Calu3 (cell line): ENCODE data around the gene DNAJB1. TPM values are rescaled to one million over a fixed set of nuclear protein-coding genes. Genes with fewer than 3 reads are reported as not detected.

ENCODE experiments used
- BruUV-seq: library from RNA; stranded (reverse); fragments of 400-500 nt; replicated peaks from 2 replicates; lab custom pipeline; 2021; lab: Mats Ljungman, UMichigan
- CTCF ChIA-PET: fragments of 300-600 bp; sonication (Branson Sonifier 250); formaldehyde crosslinking; loops from one replicate; lab custom pipeline; 2022; ENCODE audit warnings: antibody characterized with exemption; lab: Charles Lee
- DNase-seq: peaks from one replicate; pipeline ENCODE4 v3.0.0; 2022
- H3K27ac Mint-ChIP-seq: one replicate; pipeline ENCODE4 v1.8.0; 2022; ENCODE audit warnings: mixed read lengths; ENCODE audit not compliant: unreplicated experiment
- H3K27me3 Mint-ChIP-seq: one replicate; pipeline ENCODE4 v1.8.0; 2022; ENCODE audit warnings: mixed read lengths; ENCODE audit not compliant: unreplicated experiment
- H3K36me3 Mint-ChIP-seq: one replicate; pipeline ENCODE4 v1.8.0; 2022; ENCODE audit warnings: mild to moderate bottlenecking, moderate library complexity, mixed read lengths; ENCODE audit not compliant: insufficient read depth, unreplicated experiment
- H3K4me1 Mint-ChIP-seq: one replicate; pipeline ENCODE4 v1.8.0; 2022; ENCODE audit warnings: mild to moderate bottlenecking, low read depth, mixed read lengths; ENCODE audit not compliant: unreplicated experiment
- H3K4me3 Mint-ChIP-seq: one replicate; pipeline ENCODE4 v1.8.0; 2022; ENCODE audit warnings: mild to moderate bottlenecking, low read depth, moderate library complexity, mixed read lengths; ENCODE audit not compliant: unreplicated experiment
- H3K9me3 Mint-ChIP-seq: one replicate; pipeline ENCODE4 v1.8.0; 2022; ENCODE audit warnings: low read depth, mixed read lengths; ENCODE audit not compliant: unreplicated experiment
- CTCF ChIP-seq: fragments of 200-600 bp; IDR thresholded peaks from one replicate; pipeline ENCODE4 v1.8.0; 2022; ENCODE audit warnings: antibody characterized with exemption; ENCODE audit not compliant: unreplicated experiment
- intact Hi-C: fragments of 100-400 bp; cut with micrococcal nuclease; formaldehyde crosslinking; loops from one replicate; pipeline ENCODE4 v1.10.0; 2022; ENCODE audit not compliant: unreplicated experiment
- total RNA-seq: library from RNA; stranded (reverse); gene quantifications from 2 replicates; pipeline ENCODE4 v1.2.3, GENCODE V29; 2022

The DNAJB1 gene
- total RNA-seq, 1 experiment from 2014 or later = 159 TPM

GRCh38 chr19:14496029-14496833, 22.0 kb downstream of the DNAJB1 start, which contains the start of gene GIPC1:
TSS of gene GIPC1 (minus strand) at chr19:14496127. CDS start at chr19:14482976, 13,151 bp downstream.
- no peaks in the 10 kb centered on the region for H3K27me3 Mint-ChIP-seq
- TF ChIP-seq CTCF = no peak
- H3K36me3 Mint-ChIP-seq = peaks cover 52% of the 10 kb centered on the region
- DNase-seq = peak; percentile 95
- peaks cover 19% of the 10 kb centered on the region for H3K4me1 Mint-ChIP-seq
- H3K9me3 Mint-ChIP-seq = no peaks in the 10 kb centered on the region
- intact Hi-C loops = no loop called here
- CTCF ChIA-PET = interaction anchor here (0.5 to 2.3 kb wide), 4 partner anchors 10 to 373 kb away, joined by 3 to 12 read pairs (median 4); no protein-coding TSS in a partner anchor
- H3K27ac Mint-ChIP-seq = peak within 1 kb of the TSS; percentile 89
- BruUV-seq = no TSS peak
- peak within 1 kb of the TSS; percentile 73 for H3K4me3 Mint-ChIP-seq

- Mint-ChIP-seq H3K4me3 (peak overlapping the region; percentile 73), H3K4me1 (peaks cover 19% of the 10 kb centered on the region), H3K27ac (peak overlapping the region; percentile 89), H3K27me3 (no peaks in the 10 kb centered on the region), H3K36me3 (peaks cover 58% of the 10 kb centered on the region), H3K9me3 (no peaks in the 10 kb centered on the region)
- no TSS peak for BruUV-seq
- TF ChIP-seq CTCF = no peak
- CTCF ChIA-PET = interaction anchor here (0.5 to 2.3 kb wide), 5 partner anchors 10 to 373 kb away, joined by 3 to 12 read pairs (median 3); no protein-coding TSS in a partner anchor
- intact Hi-C loops = no loop called here
- no peak for DNase-seq
Measured at GRCh38 chr19:14495672-14496028, 22.5 kb downstream of the DNAJB1 start.

GRCh38 chr19:14494910-14495671, 23.1 kb downstream of the DNAJB1 start:
- intact Hi-C loops = no loop called here
- Mint-ChIP-seq H3K4me3 (peak overlapping the region; percentile 73), H3K27me3 (no peaks in the 10 kb centered on the region), H3K27ac (peak overlapping the region; percentile 26), H3K36me3 (peaks cover 64% of the 10 kb centered on the region), H3K4me1 (peaks cover 19% of the 10 kb centered on the region), H3K9me3 (no peaks in the 10 kb centered on the region)
- TF ChIP-seq CTCF = no peak
- peak; percentile 50 for DNase-seq
- no TSS peak for BruUV-seq
- CTCF ChIA-PET = interaction anchor here (0.7 to 1.3 kb wide), 2 partner anchors 11 to 359 kb away, joined by 3 read pairs; partner anchors contain the start of gene ASF1B

- Mint-ChIP-seq H3K27ac (peak overlapping the region; percentile 26), H3K36me3 (peaks cover 70% of the 10 kb centered on the region), H3K4me1 (peaks cover 19% of the 10 kb centered on the region), H3K4me3 (peak overlapping the region; percentile 73), H3K27me3 (no peaks in the 10 kb centered on the region), H3K9me3 (no peaks in the 10 kb centered on the region)
- intact Hi-C loops = no loop called here
- no peak for TF ChIP-seq CTCF
- DNase-seq = no peak
- CTCF ChIA-PET = interaction anchor here (0.7 to 1.3 kb wide), 2 partner anchors 11 to 358 kb away, joined by 3 read pairs; partner anchors contain the start of gene ASF1B
- BruUV-seq = TSS peak; percentile 49
Measured at GRCh38 chr19:14494411-14494810, 23.8 kb downstream of the DNAJB1 start.
